ENCODE measurements around the gene WDR5.

The WDR5 gene

GRCh38 chr9:134208981-134209725 is 73.3 kb downstream of the WDR5 start:
- no peak for DNase-seq (ENCODE audit: low spot score)

Data from Ammon's horn (tissue), 1 donor.